Measurements from ENCODE around the gene TYRP1.
"Not testable (repeated sequence)": the region's sequence is repeated elsewhere in the genome, so short reads cannot be mapped to it uniquely, and the experiment has no call there.

TYRP1 gene

DNA sequence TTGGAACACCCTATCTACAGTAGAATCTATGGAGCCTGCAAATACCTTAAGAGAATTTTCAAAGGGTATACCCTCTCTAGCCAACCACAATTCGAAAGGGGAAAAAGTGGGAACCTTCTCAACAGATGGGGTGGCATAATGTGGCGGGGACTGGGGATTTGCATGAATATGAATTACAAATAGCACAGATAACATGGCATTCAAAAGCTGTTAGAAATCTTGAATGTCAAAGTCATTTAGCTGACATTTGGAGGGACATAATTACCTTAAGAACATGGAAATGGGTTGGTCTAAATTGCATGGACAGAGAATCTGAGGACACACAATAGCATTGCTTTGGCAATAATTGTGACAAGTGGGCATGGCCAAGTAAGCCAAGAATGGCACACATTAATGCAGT, 23.2 kb upstream of the TYRP1 start:
- TF ChIP-seq, protein P1, sequence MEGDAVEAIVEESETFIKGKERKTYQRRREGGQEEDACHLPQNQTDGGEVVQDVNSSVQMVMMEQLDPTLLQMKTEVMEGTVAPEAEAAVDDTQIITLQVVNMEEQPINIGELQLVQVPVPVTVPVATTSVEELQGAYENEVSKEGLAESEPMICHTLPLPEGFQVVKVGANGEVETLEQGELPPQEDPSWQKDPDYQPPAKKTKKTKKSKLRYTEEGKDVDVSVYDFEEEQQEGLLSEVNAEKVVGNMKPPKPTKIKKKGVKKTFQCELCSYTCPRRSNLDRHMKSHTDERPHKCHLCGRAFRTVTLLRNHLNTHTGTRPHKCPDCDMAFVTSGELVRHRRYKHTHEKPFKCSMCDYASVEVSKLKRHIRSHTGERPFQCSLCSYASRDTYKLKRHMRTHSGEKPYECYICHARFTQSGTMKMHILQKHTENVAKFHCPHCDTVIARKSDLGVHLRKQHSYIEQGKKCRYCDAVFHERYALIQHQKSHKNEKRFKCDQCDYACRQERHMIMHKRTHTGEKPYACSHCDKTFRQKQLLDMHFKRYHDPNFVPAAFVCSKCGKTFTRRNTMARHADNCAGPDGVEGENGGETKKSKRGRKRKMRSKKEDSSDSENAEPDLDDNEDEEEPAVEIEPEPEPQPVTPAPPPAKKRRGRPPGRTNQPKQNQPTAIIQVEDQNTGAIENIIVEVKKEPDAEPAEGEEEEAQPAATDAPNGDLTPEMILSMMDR (IDR thresholded peaks at IDR 0.05; ENCODE audit: control extremely low read depth, extremely low read depth, low read depth, missing control alignments), result no peak
- POLR2A ChIA-PET, result no interaction called here
- CTCF ChIA-PET, result no interaction called here
- DNase-seq (ENCODE audit: extremely low spot score), result no peak

- POLR2A ChIA-PET, result no interaction called here
- CTCF ChIA-PET, result no interaction called here
- TF ChIP-seq, protein P1 (IDR thresholded peaks at IDR 0.05; ENCODE audit: control extremely low read depth, extremely low read depth, low read depth, missing control alignments), result no peak
- no peak for DNase-seq (ENCODE audit: extremely low spot score)
These were observed 18.2 kb upstream of the TYRP1 start for GRCh38 chr9:12674961-12675360.

- CTCF ChIA-PET; DNase-seq (ENCODE audit: extremely low spot score); POLR2A ChIA-PET: not testable (repeated sequence)
These were observed 15.6 kb upstream of the TYRP1 start for GRCh38 chr9:12677462-12678126.

DNA sequence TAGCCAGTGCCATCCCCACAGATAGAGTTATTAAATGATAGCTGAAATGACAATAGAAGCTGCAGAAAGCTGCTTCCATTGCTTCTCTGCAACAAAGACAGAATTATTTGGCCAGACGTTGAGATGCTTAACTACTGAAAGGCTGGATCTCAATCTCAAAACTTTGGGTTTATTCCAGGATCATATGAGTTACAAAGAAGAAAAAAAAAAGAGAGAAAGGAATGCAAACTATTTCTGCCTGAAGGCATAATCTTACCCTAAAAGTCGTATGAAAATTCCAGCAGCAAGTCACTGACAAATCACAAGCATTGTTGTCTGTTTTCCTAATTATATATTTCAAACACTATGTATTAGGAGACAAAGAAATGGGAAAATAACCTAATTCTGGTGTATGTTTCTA, 12.8 kb upstream of the TYRP1 start:
- ChIA-PET CTCF (interaction anchor here (0.6 kb wide), 1 partner anchor 98 kb away, joined by 3 read pairs; no protein-coding TSS in a partner anchor), POLR2A (no interaction called here)
- TF ChIP-seq, protein P1 (IDR thresholded peaks at IDR 0.05; ENCODE audit: control extremely low read depth, extremely low read depth, low read depth, missing control alignments), result no peak
- no peak for DNase-seq (ENCODE audit: extremely low spot score)

DNA sequence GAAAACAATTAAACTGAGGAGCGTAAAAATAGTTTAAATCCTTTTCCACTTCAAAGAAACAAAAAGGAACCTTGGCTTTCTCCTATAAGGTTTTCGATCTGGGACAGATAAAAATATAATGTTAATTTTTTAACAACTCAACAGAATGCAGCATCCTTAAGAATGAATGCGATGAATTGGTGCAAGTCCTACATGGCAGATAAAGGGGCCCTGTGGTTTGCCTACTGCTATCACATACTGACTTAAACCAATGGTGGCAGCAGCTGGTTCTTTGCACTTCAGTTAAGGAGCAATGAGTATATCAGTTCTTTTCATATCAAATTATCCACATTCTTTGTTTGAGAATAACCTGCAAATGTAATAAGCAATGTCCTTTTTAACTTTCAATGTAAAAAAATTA, 12.4 kb upstream of the TYRP1 start:
- ChIA-PET CTCF (interaction anchor here (0.6 kb wide), 1 partner anchor 98 kb away, joined by 3 read pairs; no protein-coding TSS in a partner anchor), POLR2A (no interaction called here)
- no peak for DNase-seq (ENCODE audit: extremely low spot score)
- TF ChIP-seq, protein P1 (IDR thresholded peaks at IDR 0.05; ENCODE audit: control extremely low read depth, extremely low read depth, low read depth, missing control alignments), result no peak

- TF ChIP-seq, protein P1 (IDR thresholded peaks at IDR 0.05; ENCODE audit: control extremely low read depth, extremely low read depth, low read depth, missing control alignments), result no peak
- ChIA-PET CTCF (no interaction called here), POLR2A (no interaction called here)
- DNase-seq (ENCODE audit: extremely low spot score), result no peak
These were observed 11.6 kb upstream of the TYRP1 start for GRCh38 chr9:12681620-12682019.

DNA sequence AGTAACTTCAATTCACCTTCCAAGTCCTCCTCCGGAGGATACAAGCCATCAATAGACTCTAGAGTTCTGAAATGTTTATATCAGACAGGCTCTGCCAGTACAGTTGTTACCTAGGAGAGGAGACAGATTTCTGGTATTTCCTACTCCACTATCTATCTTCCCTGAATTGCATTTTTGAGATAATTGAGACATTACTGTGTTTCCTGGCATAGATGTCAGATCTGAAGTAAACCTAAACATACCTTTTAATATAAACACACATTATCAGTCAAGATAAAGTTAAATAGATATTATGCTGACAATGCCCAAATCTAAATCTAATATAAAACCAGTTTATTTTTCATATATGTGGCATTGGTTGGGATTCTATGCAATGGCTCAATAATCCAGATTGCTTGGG, 8.2 kb upstream of the TYRP1 start:
- POLR2A ChIA-PET, result no interaction called here
- DNase-seq (ENCODE audit: extremely low spot score), result no peak
- TF ChIP-seq, protein P1 (IDR thresholded peaks at IDR 0.05; ENCODE audit: control extremely low read depth, extremely low read depth, low read depth, missing control alignments), result no peak
- CTCF ChIA-PET, result no interaction called here

Data from GM10248 (cell line).